Ectodermal cell (in vitro differentiated cells): Measurements from ENCODE around the gene FNDC3B.

ENCODE experiments used
- H3K27ac ChIP-seq: 2 replicates; pipeline ENCODE4 v1.7.0; 2013; ENCODE audit warnings: mild to moderate bottlenecking, low read depth, low read length; ENCODE audit not compliant: insufficient read depth, poor library complexity, severe bottlenecking
- H3K27me3 ChIP-seq: 2 replicates; pipeline ENCODE4 v1.7.0; 2013; ENCODE audit warnings: mild to moderate bottlenecking, low read length; ENCODE audit not compliant: insufficient read depth, control insufficient read depth, poor library complexity, severe bottlenecking
- H3K36me3 ChIP-seq: one replicate; pipeline ENCODE4 v1.7.0; 2013; ENCODE audit warnings: low read length; ENCODE audit not compliant: control insufficient read depth, insufficient read depth
- H3K4me1 ChIP-seq: one replicate; pipeline ENCODE4 v1.7.0; 2013; ENCODE audit warnings: low read length; ENCODE audit not compliant: control insufficient read depth, insufficient read depth
- H3K4me3 ChIP-seq: 2 replicates; pipeline ENCODE4 v1.7.0; 2013; ENCODE audit warnings: low read depth, low read length, control low read depth; ENCODE audit not compliant: insufficient read depth
- H3K9me3 ChIP-seq: 2 replicates; pipeline ENCODE4 v1.7.0; 2013; ENCODE audit warnings: mild to moderate bottlenecking, low read length, moderate library complexity; ENCODE audit not compliant: control insufficient read depth
- WGBS, 2 experiments: methylation state at CpG; one replicate each; pipeline ENCODE4 v1.1.7; 2013; ENCODE audit warnings: missing lambda C conversion rate in 2 of 2; 5-methylcytosine and 5-hydroxymethylcytosine counted together

FNDC3B gene

GRCh38 chr3:172126741-172127140, 87.4 kb downstream of the FNDC3B start:
- no peaks in the 10 kb centered on the region for H3K27me3 ChIP-seq
- 73 to 81% methylated on average over 3 of the region's 3 CpGs for WGBS, 2 experiments
- no peaks in the 10 kb centered on the region for H3K9me3 ChIP-seq
- H3K27ac ChIP-seq: peak overlapping the region; percentile 67
- H3K4me3 ChIP-seq: no peak overlapping the region
- peaks cover 3% of the 10 kb centered on the region for H3K36me3 ChIP-seq
- H3K4me1 ChIP-seq: peaks cover 27% of the 10 kb centered on the region

- H3K9me3 ChIP-seq: no peaks in the 10 kb centered on the region
- H3K4me1 ChIP-seq: peaks cover 27% of the 10 kb centered on the region
- H3K36me3 ChIP-seq: peaks cover 3% of the 10 kb centered on the region
- 88 to 99% methylated on average over 2 of the region's 2 CpGs for WGBS, 2 experiments
- H3K4me3 ChIP-seq: no peak overlapping the region
- no peaks in the 10 kb centered on the region for H3K27me3 ChIP-seq
- H3K27ac ChIP-seq: no peak overlapping the region
Observed at GRCh38 chr3:172127141-172127540, 87.8 kb downstream of the FNDC3B start.

- Histone ChIP-seq H3K27ac (no peak overlapping the region), H3K4me1 (peaks cover 27% of the 10 kb centered on the region), H3K4me3 (no peak overlapping the region), H3K9me3 (no peaks in the 10 kb centered on the region), H3K36me3 (no peaks in the 10 kb centered on the region), H3K27me3 (no peaks in the 10 kb centered on the region)
- WGBS, 2 experiments: 96 to 98% methylated on average over 6 of the region's 6 CpGs
Observed at GRCh38 chr3:172127929-172128580, 88.7 kb downstream of the FNDC3B start.

- H3K27ac ChIP-seq: no peak overlapping the region
- no peaks in the 10 kb centered on the region for H3K36me3 ChIP-seq
Observed at GRCh38 chr3:172128858-172129257, 89.5 kb downstream of the FNDC3B start.

GRCh38 chr3:172129498-172129849, 90.1 kb downstream of the FNDC3B start:
- WGBS, 2 experiments: 89% methylated on average over 1 of the region's 1 CpG; no CpG with 5 or more reads in 1 of the 2 experiments
- Histone ChIP-seq H3K36me3 (no peaks in the 10 kb centered on the region), H3K27ac (no peak overlapping the region), H3K4me1 (peaks cover 27% of the 10 kb centered on the region), H3K27me3 (no peaks in the 10 kb centered on the region), H3K4me3 (no peak overlapping the region), H3K9me3 (no peaks in the 10 kb centered on the region)

More at GRCh38 chr3:172128858-172129257, 89.5 kb downstream of the FNDC3B start:
- no peaks in the 10 kb centered on the region for H3K9me3 ChIP-seq
- H3K4me3 ChIP-seq: no peak overlapping the region
- H3K27me3 ChIP-seq: no peaks in the 10 kb centered on the region
- H3K4me1 ChIP-seq: peaks cover 27% of the 10 kb centered on the region
- WGBS, 2 experiments: 94 to 98% methylated on average over 9 of the region's 9 CpGs

- 94 to 95% methylated on average over 16 of the region's 16 CpGs for WGBS, 2 experiments
- H3K27me3 ChIP-seq: no peaks in the 10 kb centered on the region
- peaks cover 21% of the 10 kb centered on the region for H3K4me1 ChIP-seq
- no peak overlapping the region for H3K27ac ChIP-seq
- no peak overlapping the region for H3K4me3 ChIP-seq
- H3K9me3 ChIP-seq: no peaks in the 10 kb centered on the region
- H3K36me3 ChIP-seq: no peaks in the 10 kb centered on the region
Observed at GRCh38 chr3:172129850-172130716, 90.7 kb downstream of the FNDC3B start.

- H3K27me3 ChIP-seq: no peaks in the 10 kb centered on the region
- WGBS, 2 experiments: 93 to 99% methylated on average over 2 of the region's 2 CpGs
- H3K36me3 ChIP-seq: no peaks in the 10 kb centered on the region
- H3K9me3 ChIP-seq: no peaks in the 10 kb centered on the region
- peaks cover 16% of the 10 kb centered on the region for H3K4me1 ChIP-seq
- no peak overlapping the region for H3K27ac ChIP-seq
- no peak overlapping the region for H3K4me3 ChIP-seq
Observed at GRCh38 chr3:172130717-172131050, 91.3 kb downstream of the FNDC3B start.

- Histone ChIP-seq H3K4me3 (no peak overlapping the region), H3K9me3 (no peaks in the 10 kb centered on the region), H3K36me3 (no peaks in the 10 kb centered on the region), H3K27me3 (no peaks in the 10 kb centered on the region), H3K27ac (no peak overlapping the region), H3K4me1 (peaks cover 5% of the 10 kb centered on the region)
- WGBS, 2 experiments: 89 to 92% methylated on average over 1 of the region's 1 CpG
Observed at GRCh38 chr3:172131746-172132145, 92.4 kb downstream of the FNDC3B start.

- no peak overlapping the region for H3K4me3 ChIP-seq
- H3K36me3 ChIP-seq: no peaks in the 10 kb centered on the region
- WGBS, 2 experiments: 93% methylated on average over 4 of the region's 4 CpGs
- no peaks in the 10 kb centered on the region for H3K9me3 ChIP-seq
- no peaks in the 10 kb centered on the region for H3K27me3 ChIP-seq
- no peak overlapping the region for H3K27ac ChIP-seq
- peaks cover 2% of the 10 kb centered on the region for H3K4me1 ChIP-seq
Observed at GRCh38 chr3:172132159-172132586, 92.8 kb downstream of the FNDC3B start.

GRCh38 chr3:172132721-172133311, 93.4 kb downstream of the FNDC3B start:
- no peak overlapping the region for H3K27ac ChIP-seq
- no peaks in the 10 kb centered on the region for H3K27me3 ChIP-seq
- 100% methylated on average over 1 of the region's 3 CpGs for WGBS, 2 experiments
- no peak overlapping the region for H3K4me3 ChIP-seq
- peaks cover 3% of the 10 kb centered on the region for H3K4me1 ChIP-seq
- H3K9me3 ChIP-seq: no peaks in the 10 kb centered on the region
- H3K36me3 ChIP-seq: no peaks in the 10 kb centered on the region
